Hepatocyte (in vitro differentiated cells): Measurements from ENCODE around the gene CLASP2.

Experiments
- CTCF ChIP-seq: fragments of 200-600 bp; sonication (generic); IDR thresholded peaks from 2 replicates; pipeline ENCODE4 v1.5.1; 2016; ENCODE audit warnings: antibody characterized with exemption, mild to moderate bottlenecking; ENCODE audit not compliant: poor library complexity
- EZH2 ChIP-seq: fragments of 200-600 bp; sonication (generic); IDR thresholded peaks from 2 replicates; pipeline ENCODE4 v1.6.1; 2016; ENCODE audit warnings: antibody characterized with exemption, mild to moderate bottlenecking, borderline replicate concordance
- EZH2phosphoT487 ChIP-seq: fragments of 200-600 bp; sonication (generic); IDR thresholded peaks from one replicate; pipeline ENCODE4 v1.6.1; 2018; ENCODE audit warnings: antibody characterized with exemption, mild to moderate bottlenecking, low read depth, moderate library complexity; ENCODE audit not compliant: unreplicated experiment, severe bottlenecking

- TF ChIP-seq EZH2 (no peak), CTCF (no peak), EZH2phosphoT487 (no peak)
Measured at GRCh38 chr3:33523093-33523667, 194.9 kb downstream of the CLASP2 start.
